ENCODE measurements around the gene ANKRD34A. TPM values are rescaled to one million over a fixed set of nuclear protein-coding genes. Genes with fewer than 3 reads are reported as not detected.

The ANKRD34A gene
- total and polyA plus RNA-seq, 3 donors from 2014 or later = 0.31 to 0.51 (median 0.43) TPM

GRCh38 chr1:145960468-145961108 is 3.8 kb downstream of the ANKRD34A start:
- no peaks in the 10 kb centered on the region for H3K36me3 ChIP-seq (ENCODE audit: low read depth, missing control alignments)
- WGBS, 2 donors = 1% methylated on average over 43 of the region's 44 CpGs; no CpG with 5 or more reads in 1 of the 2 donors
- intact Hi-C loops (cut with DNase I; ENCODE audit: low total_unique reads) = no loop called here
- peak overlapping the region; percentile 55 to 68 for H3K4me3 ChIP-seq
- DNase-seq = peak; percentile 70
- H3K27me3 ChIP-seq = no peaks in the 10 kb centered on the region
- peaks cover 42% of the 10 kb centered on the region for H3K4me1 ChIP-seq
- TF ChIP-seq CTCF (IDR thresholded peaks at IDR 0.05) (peak in 1 of 3 experiments; percentile 20), POLR2A (IDR thresholded peaks at IDR 0.05) (no peak)
- peak overlapping the region; percentile 84 to 86 for H3K27ac ChIP-seq
- H3K9me3 ChIP-seq = no peaks in the 10 kb centered on the region

GRCh38 chr1:145959957-145960467 is 4.4 kb downstream of the ANKRD34A start:
- H3K4me1 ChIP-seq = peaks cover 43% of the 10 kb centered on the region
- WGBS, 2 donors = 0 to 8% methylated on average over 3 to 12 of the region's 12 CpGs

GRCh38 chr1:145959333-145959732 is 5.0 kb downstream of the ANKRD34A start:
- no peak for DNase-seq
- H3K27me3 ChIP-seq = no peaks in the 10 kb centered on the region
- TF ChIP-seq CTCF (IDR thresholded peaks at IDR 0.05) = no peak
- no peak for TF ChIP-seq POLR2A (IDR thresholded peaks at IDR 0.05)
- no peak overlapping the region for H3K4me3 ChIP-seq
- no peaks in the 10 kb centered on the region for H3K36me3 ChIP-seq (ENCODE audit: low read depth, missing control alignments)
- H3K27ac ChIP-seq = no peak overlapping the region
- no peaks in the 10 kb centered on the region for H3K9me3 ChIP-seq
- intact Hi-C loops (cut with DNase I; ENCODE audit: low total_unique reads) = no loop called here
- H3K4me1 ChIP-seq = peaks cover 49% of the 10 kb centered on the region

More at GRCh38 chr1:145959957-145960467, 4.4 kb downstream of the ANKRD34A start:
- Histone ChIP-seq H3K4me3 (peak overlapping the region; percentile 55 to 68), H3K27ac (peak overlapping the region; percentile 84 to 86), H3K36me3 (ENCODE audit: low read depth, missing control alignments) (no peaks in the 10 kb centered on the region), H3K9me3 (no peaks in the 10 kb centered on the region), H3K27me3 (no peaks in the 10 kb centered on the region)
- no peak for DNase-seq
- no peak for TF ChIP-seq POLR2A (IDR thresholded peaks at IDR 0.05)
- no peak for TF ChIP-seq CTCF (IDR thresholded peaks at IDR 0.05)
- intact Hi-C loops (cut with DNase I; ENCODE audit: low total_unique reads) = no loop called here

GRCh38 chr1:145958734-145959133 is 5.6 kb downstream of the ANKRD34A start:
- H3K27me3 ChIP-seq = no peaks in the 10 kb centered on the region
- no peak for TF ChIP-seq POLR2A (IDR thresholded peaks at IDR 0.05)
- H3K4me1 ChIP-seq = peaks cover 46% of the 10 kb centered on the region
- peak overlapping the region in 1 of 2 donors; percentile 98 for H3K27ac ChIP-seq
- no peak for DNase-seq
- no peaks in the 10 kb centered on the region for H3K36me3 ChIP-seq (ENCODE audit: low read depth, missing control alignments)
- intact Hi-C loops (cut with DNase I; ENCODE audit: low total_unique reads) = no loop called here
- H3K4me3 ChIP-seq = no peak overlapping the region
- no peaks in the 10 kb centered on the region for H3K9me3 ChIP-seq

- peaks cover 35% of the 10 kb centered on the region for H3K4me1 ChIP-seq
- TF ChIP-seq POLR2A (IDR thresholded peaks at IDR 0.05) = peak; percentile 46
- TF ChIP-seq CTCF (IDR thresholded peaks at IDR 0.05) = no peak
- no peaks in the 10 kb centered on the region for H3K36me3 ChIP-seq (ENCODE audit: low read depth, missing control alignments)
- no peaks in the 10 kb centered on the region for H3K9me3 ChIP-seq
- H3K27ac ChIP-seq = peak within 1 kb of the TSS; percentile 83 to 98
- peak within 1 kb of the TSS; percentile 72 to 83 for H3K4me3 ChIP-seq
- no peaks in the 10 kb centered on the region for H3K27me3 ChIP-seq
- WGBS, 2 donors = 0% methylated on average over 15 to 32 of the region's 60 CpGs
- intact Hi-C loops (cut with DNase I; ENCODE audit: low total_unique reads) = no loop called here
- DNase-seq = peak; percentile 97
Measured at GRCh38 chr1:145957443-145958319, 6.7 kb downstream of the ANKRD34A start, which contains the start of gene LIX1L. Gene LIX1L, minus strand, starts transcription at chr1:145958017. Its CDS starts 90 bp downstream, at chr1:145957927.
